Measurements from ENCODE around the gene P2RX1. TPM values are rescaled to one million over a fixed set of nuclear protein-coding genes. Genes with fewer than 3 reads are reported as not detected.

P2RX1 gene
- total and polyA plus RNA-seq, 12 donors: 0.27 to 2.6 (median 0.49) TPM

GRCh38 chr17:3923466-3924190, 7.4 kb upstream of the P2RX1 start:
- TF ChIP-seq, protein P1, sequence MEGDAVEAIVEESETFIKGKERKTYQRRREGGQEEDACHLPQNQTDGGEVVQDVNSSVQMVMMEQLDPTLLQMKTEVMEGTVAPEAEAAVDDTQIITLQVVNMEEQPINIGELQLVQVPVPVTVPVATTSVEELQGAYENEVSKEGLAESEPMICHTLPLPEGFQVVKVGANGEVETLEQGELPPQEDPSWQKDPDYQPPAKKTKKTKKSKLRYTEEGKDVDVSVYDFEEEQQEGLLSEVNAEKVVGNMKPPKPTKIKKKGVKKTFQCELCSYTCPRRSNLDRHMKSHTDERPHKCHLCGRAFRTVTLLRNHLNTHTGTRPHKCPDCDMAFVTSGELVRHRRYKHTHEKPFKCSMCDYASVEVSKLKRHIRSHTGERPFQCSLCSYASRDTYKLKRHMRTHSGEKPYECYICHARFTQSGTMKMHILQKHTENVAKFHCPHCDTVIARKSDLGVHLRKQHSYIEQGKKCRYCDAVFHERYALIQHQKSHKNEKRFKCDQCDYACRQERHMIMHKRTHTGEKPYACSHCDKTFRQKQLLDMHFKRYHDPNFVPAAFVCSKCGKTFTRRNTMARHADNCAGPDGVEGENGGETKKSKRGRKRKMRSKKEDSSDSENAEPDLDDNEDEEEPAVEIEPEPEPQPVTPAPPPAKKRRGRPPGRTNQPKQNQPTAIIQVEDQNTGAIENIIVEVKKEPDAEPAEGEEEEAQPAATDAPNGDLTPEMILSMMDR (IDR thresholded peaks at IDR 0.05): no peak
- Histone ChIP-seq H3K27ac (no peak overlapping the region), H3K4me3 (no peak overlapping the region), H3K4me1 (peaks cover 4 to 29% (median 16%) of the 10 kb centered on the region in 9 donors), H3K36me3 (peaks cover 0 to 20% (median 0%) of the 10 kb centered on the region in 9 donors), H3K9me3 (no peaks in the 10 kb centered on the region), H3K27me3 (no peaks in the 10 kb centered on the region)
- DNase-seq (no peak), ATAC-seq (no peak)
- WGBS, 2 donors: 92 to 94% methylated on average over 18 of the region's 18 CpGs
- intact Hi-C loops (cut with DNase I): no loop called here

GRCh38 chr17:3922765-3923164, 6.5 kb upstream of the P2RX1 start:
- intact Hi-C loops (cut with DNase I): no loop called here
- Histone ChIP-seq H3K4me1 (peaks cover 4 to 26% (median 18%) of the 10 kb centered on the region in 9 donors), H3K36me3 (peaks cover 0 to 12% (median 0%) of the 10 kb centered on the region in 9 donors), H3K27ac (no peak overlapping the region), H3K4me3 (no peak overlapping the region), H3K27me3 (no peaks in the 10 kb centered on the region), H3K9me3 (no peaks in the 10 kb centered on the region)
- ATAC-seq: no peak
- DNase-seq: no peak
- WGBS, 2 donors: 92 to 96% methylated on average over 7 of the region's 7 CpGs
- TF ChIP-seq, protein P1 (IDR thresholded peaks at IDR 0.05): no peak

- intact Hi-C loops (cut with DNase I): no loop called here
- Histone ChIP-seq H3K27ac (no peak overlapping the region), H3K36me3 (peaks cover 0 to 6% (median 0%) of the 10 kb centered on the region in 9 donors), H3K27me3 (no peaks in the 10 kb centered on the region), H3K4me3 (no peak overlapping the region), H3K4me1 (peaks cover 6 to 32% (median 21%) of the 10 kb centered on the region in 9 donors), H3K9me3 (no peaks in the 10 kb centered on the region)
- TF ChIP-seq, protein P1 (IDR thresholded peaks at IDR 0.05): no peak
- peak in 1 of 8 donors; percentile 16 for ATAC-seq
- WGBS, 2 donors: 86 to 91% methylated on average over 27 of the region's 27 CpGs
- no peak for DNase-seq
These were observed 5.4 kb upstream of the P2RX1 start for GRCh38 chr17:3921502-3922319.

- WGBS, 2 donors: 92 to 95% methylated on average over 16 of the region's 16 CpGs
- TF ChIP-seq, protein P1 (IDR thresholded peaks at IDR 0.05): no peak
- peaks cover 6 to 40% (median 28%) of the 10 kb centered on the region in 9 donors for H3K4me1 ChIP-seq
- intact Hi-C loops (cut with DNase I): no loop called here
- no peak for ATAC-seq
- no peak overlapping the region for H3K27ac ChIP-seq
- H3K4me3 ChIP-seq: no peak overlapping the region
- H3K27me3 ChIP-seq: no peaks in the 10 kb centered on the region
- H3K36me3 ChIP-seq: peaks cover 0 to 6% (median 0%) of the 10 kb centered on the region in 9 donors
- H3K9me3 ChIP-seq: no peaks in the 10 kb centered on the region
- no peak for DNase-seq
These were observed 4.7 kb upstream of the P2RX1 start for GRCh38 chr17:3921006-3921405.
